ENCODE data around the gene TCF12. TPM values are rescaled to one million over a fixed set of nuclear protein-coding genes. Genes with fewer than 3 reads are reported as not detected.
A peak's percentile ranks its signal among the peaks of the same experiment; 100 is the strongest.

Gene TCF12
- total RNA-seq, 1 donor from 2014 or later = 93.0 TPM

GRCh38 chr15:57235873-57236272, 317.4 kb downstream of the TCF12 start:
- peak; percentile 41 to 61 for ATAC-seq
- no peak for TF ChIP-seq CTCF (IDR thresholded peaks at IDR 0.05)
- Histone ChIP-seq H3K36me3 (peaks cover 36% of the 10 kb centered on the region), H3K4me3 (no peak overlapping the region), H3K27ac (no peak overlapping the region), H3K9me3 (no peaks in the 10 kb centered on the region), H3K27me3 (ENCODE audit: low read depth) (no peaks in the 10 kb centered on the region), H3K4me1 (peaks cover 9% of the 10 kb centered on the region)
- intact Hi-C loops (cut with DNase I) = no loop called here
- DNase-seq = no peak

- ATAC-seq (no peak), DNase-seq (no peak)
These were observed 318.3 kb downstream of the TCF12 start for GRCh38 chr15:57236561-57237300.

GRCh38 chr15:57237301-57237642, 318.8 kb downstream of the TCF12 start:
- Histone ChIP-seq H3K27ac (no peak overlapping the region), H3K4me3 (no peak overlapping the region), H3K4me1 (peaks cover 9% of the 10 kb centered on the region), H3K9me3 (no peaks in the 10 kb centered on the region), H3K36me3 (peaks cover 35% of the 10 kb centered on the region), H3K27me3 (ENCODE audit: low read depth) (no peaks in the 10 kb centered on the region)
- peak in 1 of 2 donors; percentile 19 for ATAC-seq
- no peak for DNase-seq
- no peak for TF ChIP-seq CTCF (IDR thresholded peaks at IDR 0.05)
- intact Hi-C loops (cut with DNase I) = no loop called here

More at GRCh38 chr15:57236561-57237300, 318.3 kb downstream of the TCF12 start:
- Histone ChIP-seq H3K27me3 (ENCODE audit: low read depth) (no peaks in the 10 kb centered on the region), H3K4me3 (no peak overlapping the region), H3K4me1 (peaks cover 9% of the 10 kb centered on the region), H3K36me3 (peaks cover 36% of the 10 kb centered on the region), H3K27ac (no peak overlapping the region), H3K9me3 (no peaks in the 10 kb centered on the region)
- intact Hi-C loops (cut with DNase I) = no loop called here
- no peak for TF ChIP-seq CTCF (IDR thresholded peaks at IDR 0.05)

- no peaks in the 10 kb centered on the region for H3K27me3 ChIP-seq (ENCODE audit: low read depth)
- no peak for TF ChIP-seq CTCF (IDR thresholded peaks at IDR 0.05)
- H3K9me3 ChIP-seq = no peaks in the 10 kb centered on the region
- H3K27ac ChIP-seq = no peak overlapping the region
- intact Hi-C loops (cut with DNase I) = no loop called here
- peaks cover 9% of the 10 kb centered on the region for H3K4me1 ChIP-seq
- no peak for ATAC-seq
- H3K36me3 ChIP-seq = peaks cover 31% of the 10 kb centered on the region
- no peak overlapping the region for H3K4me3 ChIP-seq
- no peak for DNase-seq
These were observed 319.2 kb downstream of the TCF12 start for GRCh38 chr15:57237676-57238075.

- ATAC-seq (peak; percentile 37 to 44), DNase-seq (no peak)
- no peaks in the 10 kb centered on the region for H3K4me1 ChIP-seq
- no peaks in the 10 kb centered on the region for H3K27me3 ChIP-seq (ENCODE audit: low read depth)
- intact Hi-C loops (cut with DNase I) = no loop called here
- no peaks in the 10 kb centered on the region for H3K9me3 ChIP-seq
- H3K36me3 ChIP-seq = peaks cover 16% of the 10 kb centered on the region
- no peak for TF ChIP-seq CTCF (IDR thresholded peaks at IDR 0.05)
- no peak overlapping the region for H3K4me3 ChIP-seq
- H3K27ac ChIP-seq = no peak overlapping the region
These were observed 326.7 kb downstream of the TCF12 start for GRCh38 chr15:57245130-57245529.
